Measurements from ENCODE around the gene OR10H1.
"Not testable (repeated sequence)": the region's sequence is repeated elsewhere in the genome, so short reads cannot be mapped to it uniquely, and the experiment has no call there.

OR10H1 gene

DNA sequence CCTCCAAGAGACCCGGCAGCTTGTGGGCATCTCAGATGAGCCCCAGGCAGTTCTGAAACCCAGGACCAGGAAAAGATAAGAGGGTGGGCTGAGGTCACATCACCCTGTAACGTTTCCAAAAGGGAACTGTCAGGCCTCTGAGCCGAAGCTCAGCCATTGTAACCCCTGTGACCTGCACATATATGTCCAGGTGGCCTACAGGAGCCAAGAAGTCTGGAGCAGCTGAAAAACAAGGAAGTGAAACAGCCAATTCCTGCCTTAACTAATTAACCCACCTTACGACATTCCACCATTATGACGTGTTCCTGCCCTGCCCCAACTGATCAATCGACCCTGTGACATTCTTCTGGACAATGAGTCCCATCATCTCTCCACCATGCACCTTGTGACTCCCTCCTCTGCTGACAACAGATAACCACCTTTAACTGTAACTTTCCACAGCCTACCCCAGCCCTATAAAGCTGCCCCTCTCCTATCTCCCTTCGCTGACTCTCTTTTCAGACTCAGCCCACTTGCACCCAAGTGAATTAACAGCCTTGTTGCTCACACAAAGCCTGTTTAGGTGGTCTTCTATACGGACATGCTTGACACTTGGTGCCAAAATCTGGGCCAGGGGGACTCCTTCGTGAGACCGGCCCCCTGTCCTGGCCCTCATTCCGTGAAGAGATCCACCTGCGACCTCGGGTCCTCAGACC lies 13.3 kb upstream of the OR10H1 start:
- not testable (repeated sequence) for DNase-seq (ENCODE audit: low read depth)

DNA sequence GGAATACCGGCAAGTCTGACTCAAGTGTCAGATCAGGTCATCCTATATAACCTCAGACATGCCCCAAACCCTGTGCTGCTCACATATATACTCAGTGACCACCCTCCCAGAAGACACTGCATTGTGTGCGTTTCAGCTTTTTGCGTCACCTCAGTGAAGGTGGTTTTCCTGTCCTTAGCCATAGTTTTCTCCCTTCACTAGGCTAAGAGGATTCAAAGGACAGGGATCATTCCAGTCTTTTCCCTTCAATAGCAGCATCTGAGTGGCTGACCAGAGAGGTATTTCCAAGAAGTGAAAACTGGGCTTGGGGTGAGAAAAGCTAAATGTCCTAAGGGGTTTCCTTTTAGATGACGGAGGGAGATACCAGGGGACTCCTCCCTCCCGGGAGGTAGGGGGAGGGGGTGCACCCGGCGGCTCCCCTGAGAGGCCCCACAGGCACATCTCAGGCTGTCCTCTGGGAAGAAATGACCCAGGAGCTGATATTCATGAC lies 12.7 kb upstream of the OR10H1 start:
- DNase-seq (ENCODE audit: low read depth): no peak

DNA sequence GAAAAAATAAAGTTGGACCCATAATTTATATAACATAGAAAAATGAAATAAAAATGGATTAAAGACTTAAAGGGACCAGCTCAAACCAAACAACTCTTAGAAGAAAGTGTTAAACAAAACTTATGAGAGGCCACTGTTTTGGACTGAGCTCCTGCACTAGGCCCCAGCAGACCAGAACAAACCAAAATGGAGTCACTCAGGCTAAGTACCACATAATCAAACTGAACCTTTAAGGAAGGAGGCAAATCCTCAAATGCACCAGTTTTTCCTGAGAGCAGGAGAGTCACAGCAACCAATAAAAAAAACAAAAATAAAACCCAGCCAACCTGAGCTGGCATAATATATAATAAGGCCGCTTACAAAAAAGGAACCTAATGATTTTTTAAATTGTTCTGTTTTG lies 10.3 kb upstream of the OR10H1 start:
- DNase-seq (ENCODE audit: low read depth): no peak

DNA sequence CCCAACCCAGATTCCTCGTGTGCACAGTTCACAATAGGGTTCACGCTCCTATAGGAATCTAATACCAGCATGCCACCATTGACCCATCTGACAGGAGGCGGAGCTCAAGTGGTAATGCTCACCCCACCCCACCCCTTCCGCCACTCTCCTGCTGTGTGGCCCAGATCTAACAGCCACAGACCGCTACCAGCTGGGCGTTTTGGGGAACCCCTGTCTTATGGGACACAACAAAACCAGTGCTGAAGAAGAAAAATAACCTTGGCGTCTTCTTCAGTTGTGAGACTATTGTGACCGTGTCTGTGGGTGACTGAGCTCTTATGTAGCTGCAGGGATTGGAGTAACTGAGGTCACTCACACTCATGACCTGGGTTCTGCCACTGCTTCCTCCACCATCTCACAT lies 5.2 kb upstream of the OR10H1 start:
- DNase-seq (ENCODE audit: low read depth): no peak

DNA sequence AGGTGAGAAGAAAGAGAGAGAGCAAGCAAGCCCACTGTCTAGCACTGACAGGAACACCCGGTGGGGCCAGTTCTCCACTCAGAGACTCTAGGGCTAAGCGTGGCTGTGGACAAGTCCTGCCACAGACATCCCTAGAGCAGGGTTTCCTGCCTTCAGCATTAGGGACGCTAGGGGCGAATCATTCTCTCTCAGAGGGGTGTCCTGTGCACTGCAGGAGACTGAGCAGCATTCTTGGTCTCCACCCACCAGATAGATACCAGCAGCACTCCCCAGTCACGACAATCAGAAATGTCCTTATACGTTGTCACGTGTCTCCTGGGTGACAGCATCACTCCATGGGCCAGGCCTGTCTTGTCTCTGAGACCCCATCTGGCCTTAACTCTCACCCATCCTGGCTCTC lies 1.5 kb downstream of the OR10H1 start:
- DNase-seq (ENCODE audit: low read depth): no peak

DNA sequence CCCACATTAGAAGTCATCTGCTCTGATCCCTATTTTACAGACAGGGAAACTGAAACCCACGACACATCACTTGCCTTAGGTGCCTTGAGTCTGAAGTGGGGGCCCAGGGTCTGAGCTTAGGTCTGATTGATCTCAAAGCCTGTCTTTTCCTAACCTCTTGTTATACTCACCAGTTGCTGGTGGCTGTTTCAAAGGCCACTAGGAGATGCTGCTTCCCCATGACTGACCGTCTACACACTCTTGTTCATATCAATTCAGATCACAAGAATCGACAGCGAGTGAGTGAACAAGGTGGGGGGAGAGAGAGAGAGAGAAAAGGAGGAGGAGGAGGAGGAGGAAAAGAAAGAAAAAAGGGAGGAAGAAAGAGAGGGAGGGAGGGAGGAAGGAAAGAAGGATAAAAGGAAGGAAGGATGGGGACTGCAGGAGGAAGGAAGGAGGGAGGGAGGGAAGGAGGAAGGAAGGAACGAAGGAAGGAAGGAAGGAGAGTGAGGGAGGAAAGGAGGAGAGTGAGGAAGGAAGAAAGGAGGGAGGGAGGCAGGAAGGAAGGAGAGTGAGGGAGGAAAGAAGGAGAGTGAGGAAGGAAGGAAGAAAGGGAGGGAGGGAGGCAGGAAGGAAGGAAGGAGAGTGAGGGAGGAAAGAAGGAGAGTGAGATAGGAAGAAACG lies 3.3 kb downstream of the OR10H1 start:
- DNase-seq (ENCODE audit: low read depth): no peak

DNA sequence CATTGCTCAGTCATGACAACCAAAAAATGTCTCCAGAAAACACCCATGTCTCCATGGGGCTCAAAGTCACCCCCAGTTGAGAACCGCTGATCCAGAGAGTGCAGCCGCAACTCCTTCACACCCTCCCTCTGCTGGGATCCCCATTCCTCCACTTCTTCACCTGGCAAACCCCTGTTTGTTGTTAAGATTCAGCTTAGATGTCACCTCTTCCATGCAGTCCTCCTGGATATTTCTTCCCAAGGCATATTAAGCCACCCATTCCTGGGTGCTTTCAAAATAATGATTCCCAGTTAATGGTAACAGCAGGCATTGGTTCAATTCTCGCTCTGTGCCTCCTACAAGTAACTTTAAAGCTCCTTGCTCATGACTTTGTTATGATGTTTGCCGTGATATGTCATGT lies 4.0 kb downstream of the OR10H1 start:
- DNase-seq (ENCODE audit: low read depth): no peak

DNA sequence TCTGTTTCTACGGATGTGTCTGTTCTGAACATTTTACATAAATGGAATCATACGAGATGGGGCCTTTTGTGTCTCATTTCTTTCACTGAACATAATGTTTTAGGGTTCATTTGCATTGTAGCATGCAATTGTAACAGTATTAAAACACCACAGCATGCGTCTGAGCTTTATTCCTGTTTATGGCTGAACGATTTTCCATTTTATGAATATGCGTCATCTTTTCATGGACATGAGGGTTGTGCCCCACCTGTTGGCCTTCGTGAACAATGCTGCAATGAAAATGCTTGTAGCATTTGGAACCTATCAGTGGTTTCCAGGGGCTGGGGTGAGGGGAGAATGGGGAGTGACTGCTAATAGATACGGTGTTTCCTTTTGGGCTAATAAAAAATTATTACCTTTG lies 5.1 kb downstream of the OR10H1 start:
- DNase-seq (ENCODE audit: low read depth): no peak

DNA sequence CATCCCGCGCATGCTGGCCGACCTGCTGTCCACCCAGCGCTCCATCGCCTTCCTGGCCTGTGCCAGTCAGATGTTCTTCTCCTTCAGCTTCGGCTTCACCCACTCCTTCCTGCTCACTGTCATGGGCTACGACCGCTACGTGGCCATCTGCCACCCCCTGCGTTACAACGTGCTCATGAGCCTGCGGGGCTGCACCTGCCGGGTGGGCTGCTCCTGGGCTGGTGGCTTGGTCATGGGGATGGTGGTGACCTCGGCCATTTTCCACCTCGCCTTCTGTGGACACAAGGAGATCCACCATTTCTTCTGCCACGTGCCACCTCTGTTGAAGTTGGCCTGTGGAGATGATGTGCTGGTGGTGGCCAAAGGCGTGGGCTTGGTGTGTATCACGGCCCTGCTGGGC lies 21.2 kb downstream of the OR10H1 start:
- DNase-seq (ENCODE audit: low read depth): not testable (repeated sequence)

DNA sequence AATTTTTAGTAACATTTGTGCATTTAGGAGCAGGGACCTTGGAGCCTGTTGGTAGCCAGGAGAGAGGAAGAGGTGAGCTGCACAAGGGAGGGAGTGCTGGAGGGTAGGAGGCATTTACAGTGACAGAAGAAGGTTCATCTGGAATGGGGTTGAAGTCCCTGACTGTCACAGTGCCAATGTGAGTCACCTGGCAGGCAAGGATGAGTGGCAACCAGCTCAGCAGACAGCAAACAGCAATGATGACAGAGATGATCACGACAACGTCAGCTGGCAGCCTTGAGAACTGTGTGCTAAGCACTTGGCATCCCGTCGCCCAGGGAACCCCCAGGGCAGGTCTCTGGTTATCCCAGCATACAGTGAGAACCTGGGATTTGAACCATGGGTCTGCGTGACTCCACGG lies 25.4 kb downstream of the OR10H1 start:
- DNase-seq (ENCODE audit: low read depth): no peak

DNA sequence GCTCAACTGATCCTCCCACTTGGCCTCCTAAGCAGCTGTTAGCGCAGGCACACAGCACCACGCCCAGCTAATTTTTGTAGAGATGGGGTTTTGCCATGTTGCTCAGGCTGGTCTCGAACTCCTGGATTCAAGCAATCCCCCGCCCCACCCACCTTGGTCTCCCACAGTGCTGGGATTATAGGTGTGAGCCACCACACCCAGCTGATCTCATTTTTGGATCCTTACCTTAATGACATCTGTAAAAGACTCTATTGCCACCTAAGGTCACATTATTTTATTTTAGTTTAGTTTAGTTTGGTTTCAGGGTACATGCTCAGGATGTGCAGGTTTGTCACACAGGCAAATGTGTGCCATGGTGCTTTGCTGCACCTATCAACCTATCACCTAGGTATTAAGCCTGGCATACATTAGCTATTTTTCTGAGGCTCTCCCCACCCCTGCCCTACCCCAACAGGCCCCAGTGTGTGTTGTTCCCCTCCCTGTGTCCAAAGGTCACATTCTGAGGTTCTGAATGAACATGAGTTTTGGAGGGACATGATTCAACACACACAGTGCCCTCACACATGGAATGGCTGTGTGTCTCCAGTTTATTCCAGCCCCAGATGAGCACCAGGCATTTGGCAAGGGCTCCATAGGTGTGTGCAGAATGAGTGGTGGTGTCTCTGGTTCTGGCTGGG lies 26.7 kb downstream of the OR10H1 start:
- DNase-seq (ENCODE audit: low read depth): no peak

DNA sequence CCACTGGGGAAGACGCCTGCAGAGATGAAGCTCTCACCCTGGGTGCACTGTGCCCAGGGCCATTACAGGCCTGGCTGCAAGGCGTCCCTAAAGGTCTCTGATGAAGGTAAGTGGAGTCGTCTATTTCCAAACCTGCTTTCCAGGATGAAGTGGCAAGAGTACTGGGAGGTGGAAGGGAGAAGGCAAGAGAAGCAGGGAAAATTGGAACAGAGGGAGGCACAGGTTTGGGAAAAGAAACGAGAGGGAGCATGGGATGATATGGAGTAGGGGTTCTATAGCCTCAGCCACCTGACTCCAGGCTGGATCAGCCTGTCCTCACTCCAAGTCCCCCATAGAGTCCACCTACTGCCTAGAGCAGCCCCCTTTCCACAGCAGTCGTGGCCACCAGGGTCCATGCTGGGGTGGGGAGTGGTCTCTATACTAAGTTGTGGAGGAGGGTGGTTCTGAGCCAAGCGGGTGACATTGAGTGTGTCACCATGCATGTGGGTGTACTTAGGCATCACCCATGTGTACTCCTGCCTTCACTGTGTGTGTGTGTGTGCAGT lies 27.8 kb downstream of the OR10H1 start, which contains the start of gene OR10H5:
Gene OR10H5, plus strand, starts transcription at position 51 of the 545 bp plus-strand sequence. CDS start 6,388 bp downstream, outside the sequence.
- no peak for DNase-seq (ENCODE audit: low read depth)

DNA sequence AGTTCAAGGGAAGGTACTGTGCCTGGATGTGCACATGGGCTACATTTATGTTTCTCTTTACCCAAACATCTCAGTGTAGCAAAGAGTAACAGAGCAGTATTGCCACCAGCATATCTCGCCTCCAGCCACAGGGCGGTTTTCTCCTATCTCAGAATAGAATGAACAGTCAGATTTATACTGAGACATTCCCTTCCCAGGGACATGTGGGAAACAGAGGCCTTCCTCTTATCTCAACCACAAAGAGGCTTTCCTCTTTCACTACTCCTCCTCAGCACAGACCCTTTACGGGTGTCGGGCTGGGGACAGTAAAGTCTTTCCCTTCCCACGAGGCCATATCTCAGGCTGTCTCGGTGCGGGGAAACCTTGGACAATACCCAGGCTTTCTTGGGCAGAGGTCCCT lies 32.6 kb downstream of the OR10H1 start:
- DNase-seq (ENCODE audit: low read depth): not testable (repeated sequence)

DNA sequence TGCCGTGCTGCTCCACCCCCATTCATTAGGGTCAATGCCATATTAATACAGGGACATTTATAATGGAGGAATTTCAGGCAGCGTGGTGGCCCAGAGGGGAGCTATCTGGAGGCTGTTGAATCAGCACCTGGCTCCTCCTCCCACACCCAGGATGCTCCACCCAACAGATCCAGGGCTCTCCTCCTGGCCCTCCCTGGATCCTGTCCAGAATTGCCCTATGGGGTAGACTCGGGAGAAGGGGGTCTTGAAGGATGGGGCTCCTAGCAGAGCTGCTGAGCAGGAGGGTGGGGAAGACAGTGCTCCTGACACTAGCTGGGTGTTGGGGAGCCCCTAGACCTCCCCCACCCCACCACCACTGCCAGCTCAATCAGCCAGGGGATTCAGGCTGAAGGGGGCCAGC lies 33.3 kb downstream of the OR10H1 start:
- no peak for DNase-seq (ENCODE audit: low read depth)

DNA sequence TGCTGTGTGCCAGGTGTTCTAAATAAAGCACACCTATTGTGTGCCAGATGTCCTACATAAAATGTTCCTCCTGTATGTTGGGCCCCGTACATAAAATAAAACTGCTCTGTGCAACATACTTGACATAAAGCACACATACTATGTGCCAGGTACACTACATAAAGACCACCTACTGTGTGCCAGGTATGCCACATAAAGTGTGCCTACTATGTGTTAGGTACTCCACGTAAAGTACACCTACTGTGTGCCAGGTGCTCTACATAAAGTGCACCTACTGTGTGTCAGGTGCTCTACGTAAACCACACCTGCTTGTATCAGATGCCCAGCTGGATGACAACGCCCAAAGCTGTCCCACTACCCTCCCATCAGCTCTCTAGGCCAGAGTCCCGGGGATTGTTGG lies 33.8 kb downstream of the OR10H1 start:
- no peak for DNase-seq (ENCODE audit: low read depth)

DNA sequence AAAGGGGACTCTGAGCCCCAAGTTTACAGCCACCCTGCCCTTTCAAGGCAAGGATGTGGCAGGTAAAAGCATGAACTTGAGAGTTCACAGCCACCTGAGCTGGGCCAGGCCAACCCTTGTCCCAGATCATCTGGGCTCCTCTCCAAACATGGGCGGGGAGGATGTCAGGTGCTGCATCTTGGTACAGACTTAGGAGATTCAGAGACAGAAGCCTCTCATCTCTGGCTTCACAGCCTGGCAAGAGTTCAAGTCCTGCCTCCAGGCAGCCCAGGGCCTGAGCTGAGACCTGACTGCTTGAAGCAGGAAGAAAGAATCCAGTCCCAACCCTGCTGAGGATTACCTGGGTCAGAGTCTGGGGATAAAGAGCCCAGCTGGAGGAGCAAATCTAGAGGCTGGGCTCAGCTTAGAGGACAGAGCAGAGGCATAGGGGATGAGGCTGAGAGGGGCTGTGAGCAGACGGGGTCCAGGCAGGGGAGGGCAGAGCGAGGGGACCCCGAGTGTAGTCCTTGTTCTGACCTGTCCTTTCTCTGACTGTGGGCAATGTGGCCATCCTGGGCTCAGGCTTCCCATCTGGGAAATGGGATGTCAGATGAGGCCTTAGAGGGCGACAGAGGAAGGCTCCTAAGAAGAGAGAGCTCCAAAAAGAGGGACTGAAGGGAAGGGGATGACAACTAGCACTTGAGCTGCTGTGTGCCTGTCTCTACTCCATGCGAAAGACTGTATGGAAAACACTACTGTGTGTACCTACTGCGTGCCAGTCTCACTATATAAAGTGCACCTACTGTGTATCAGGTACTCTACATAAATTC lies 34.6 kb downstream of the OR10H1 start:
- no peak for DNase-seq (ENCODE audit: low read depth)

DNA sequence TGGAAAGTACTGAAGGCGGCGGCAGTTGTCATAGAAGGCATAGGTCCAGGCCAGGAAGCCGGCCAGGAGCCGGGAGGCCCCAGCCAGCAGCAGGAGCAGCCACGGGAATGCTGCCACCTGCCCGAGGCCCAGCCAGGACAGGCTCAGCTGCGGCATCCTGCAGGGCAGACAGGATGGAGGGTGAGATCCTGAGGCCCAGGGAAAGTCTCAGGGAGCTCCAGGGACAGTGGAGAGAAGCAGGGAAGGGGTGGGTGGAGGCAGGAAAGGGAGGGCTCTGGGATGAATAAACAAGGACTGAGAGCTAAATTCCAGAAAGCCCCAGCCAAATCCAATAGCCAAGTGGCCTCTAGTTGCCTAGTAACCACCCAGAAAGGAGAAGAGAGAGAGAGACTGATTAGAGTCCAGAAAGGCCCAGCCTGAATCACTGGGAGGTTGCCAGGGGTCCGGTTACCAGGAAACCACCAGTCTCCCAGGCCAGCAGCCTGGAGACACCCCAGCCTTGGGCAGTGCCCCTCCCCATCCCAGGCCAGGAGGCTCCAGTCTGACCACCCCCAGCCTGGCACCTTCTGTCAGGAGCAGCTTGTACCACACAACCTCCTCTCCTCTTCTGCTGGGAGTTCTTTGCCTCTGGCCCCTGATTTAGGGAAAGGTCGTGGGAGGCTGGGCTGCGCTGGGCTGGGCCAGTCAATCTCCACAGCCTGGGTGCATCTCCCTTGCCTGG lies 35.5 kb downstream of the OR10H1 start:
- DNase-seq (ENCODE audit: low read depth): no peak

DNA sequence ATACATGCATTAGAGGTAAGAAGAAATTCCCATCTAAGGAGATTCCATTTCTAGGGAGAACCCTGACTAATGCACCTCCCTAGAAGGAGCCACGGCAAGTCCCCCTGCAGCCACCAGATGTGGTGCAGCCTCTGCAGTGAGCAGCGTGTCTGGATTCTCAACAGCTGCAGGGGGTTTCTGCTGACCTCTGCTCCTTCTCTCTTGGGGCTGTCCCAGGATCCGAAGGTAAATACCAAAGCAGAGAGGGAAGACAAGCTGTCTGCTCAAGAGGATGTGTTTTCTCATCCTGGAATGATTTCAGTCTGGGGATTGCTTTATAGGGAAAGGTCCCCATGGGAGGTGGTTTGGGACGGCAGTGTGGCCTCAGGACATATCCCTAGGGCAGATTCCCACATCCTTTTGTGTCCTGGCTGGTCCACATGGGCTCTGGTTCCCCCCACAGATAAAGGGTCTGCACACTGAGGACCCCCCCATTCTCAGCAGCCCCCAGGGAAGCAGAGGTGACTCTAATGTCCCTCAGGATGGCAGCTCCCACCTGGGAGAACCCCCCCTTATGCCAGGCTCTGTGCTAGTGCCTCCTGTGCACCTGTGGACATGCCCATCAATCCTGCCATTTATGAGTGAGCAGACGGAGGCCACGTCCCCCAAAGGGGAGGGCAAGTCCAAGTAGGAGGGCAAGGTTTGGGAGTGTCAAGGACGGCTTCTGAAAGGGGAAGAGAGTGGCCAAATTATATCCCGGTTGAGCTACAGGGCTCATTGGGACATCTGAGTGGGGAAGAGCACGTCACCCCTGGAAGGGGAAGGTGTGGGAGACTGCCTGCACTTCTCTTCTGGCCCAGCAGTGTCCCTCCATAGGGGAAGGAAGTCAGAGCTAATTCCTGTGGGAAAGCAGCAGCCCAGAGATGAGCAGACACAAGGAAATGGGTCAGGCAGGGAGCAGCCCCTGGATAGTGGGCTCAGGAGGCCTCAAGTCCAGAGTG lies 38.2 kb downstream of the OR10H1 start:
- no peak for DNase-seq (ENCODE audit: low read depth)

DNA sequence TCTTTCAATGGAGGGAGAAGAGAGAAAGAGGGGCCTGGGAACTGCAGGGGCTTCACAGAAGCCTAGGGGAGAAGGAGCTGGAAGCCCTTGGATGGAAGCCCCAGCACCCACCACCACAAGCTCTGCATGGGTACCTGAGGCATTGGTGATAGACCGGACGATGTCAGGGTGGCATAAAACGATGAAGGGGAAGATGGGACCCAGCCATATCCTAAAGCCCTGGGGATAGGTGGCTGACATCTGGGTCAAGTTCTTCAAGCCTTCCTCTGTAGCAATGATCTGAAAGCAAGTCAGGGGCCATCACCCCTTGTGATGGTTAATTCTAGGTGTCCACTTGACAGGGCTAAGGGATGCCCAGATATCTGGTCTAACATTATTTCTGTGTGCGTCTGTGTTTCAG lies 39.2 kb downstream of the OR10H1 start:
- no peak for DNase-seq (ENCODE audit: low read depth)

DNA sequence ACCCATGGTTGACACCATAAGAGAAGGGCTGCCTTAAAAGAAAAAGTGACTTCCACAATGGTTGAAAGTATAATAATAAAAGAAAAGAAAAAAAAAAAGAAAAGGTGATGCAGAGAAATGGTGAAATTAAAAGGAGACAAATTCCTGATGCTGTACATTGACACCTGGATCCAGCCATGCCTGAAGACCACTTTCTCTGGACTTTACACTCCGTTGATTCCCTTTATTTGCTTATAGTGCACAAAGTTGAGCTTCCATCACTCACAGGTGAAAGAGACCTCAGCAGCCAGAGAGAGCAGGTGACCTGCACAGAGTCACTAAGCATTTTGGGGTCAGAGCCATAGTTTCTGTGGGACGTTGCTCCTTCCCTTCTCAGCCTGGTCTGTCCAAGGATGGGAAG lies 40.2 kb downstream of the OR10H1 start:
- DNase-seq (ENCODE audit: low read depth): no peak

Measured in activated gamma-delta T cell treated with anti-CD3 and anti-CD28 coated beads, Interleukin-2, amount 50 U/mL, for 16 hours (primary cell).